Measurements from ENCODE around the gene SMCP. TPM values are rescaled to one million over a fixed set of nuclear protein-coding genes. Genes with fewer than 3 reads are reported as not detected.

The SMCP gene
- total and polyA plus RNA-seq, 2 donors (not counting 1 experiment from before 2014, with no cell fraction given): not detected

GRCh38 chr1:152906023-152906565 is 28.0 kb downstream of the SMCP start:
- Histone ChIP-seq H3K9ac (ENCODE audit: low read length) (no peak overlapping the region), H3K27me3 (replicated peaks in 1 of 4; ENCODE audit: control extremely low read depth in 1 of 4, control insufficient read depth in 3 of 4, insufficient read depth in 4 of 4, low read length in 3 of 4) (peaks cover 0 to 17% (median under 1%) of the 10 kb centered on the region in 4 experiments), H3K9me3 (ENCODE audit: control extremely low read depth in 1 of 3, control insufficient read depth in 2 of 3, insufficient read depth in 1 of 3, low read length in 2 of 3) (peaks cover 0 to 15% (median 0%) of the 10 kb centered on the region in 3 donors), H3K79me2 (ENCODE audit: control insufficient read depth, insufficient read depth, low read length) (no peaks in the 10 kb centered on the region), H3K27ac (ENCODE audit: low read length in 2 of 2) (no peak overlapping the region), H3K4me1 (ENCODE audit: control insufficient read depth in 2 of 2, insufficient read depth in 2 of 2, low read length in 2 of 2) (no peaks in the 10 kb centered on the region), H2AFZ (ENCODE audit: insufficient read depth, low read depth, low read length, poor library complexity, severe bottlenecking) (no peak overlapping the region), H3K4me2 (replicated peaks; ENCODE audit: low read depth, low read length, poor library complexity, severe bottlenecking) (no peak overlapping the region), H3K4me3 (ENCODE audit: control extremely low read depth in 1 of 5, extremely low read depth in 1 of 5, insufficient read depth in 1 of 5, low read depth in 2 of 5, low read length in 4 of 5) (no peak overlapping the region), H3K36me3 (replicated peaks in 1 of 2; ENCODE audit: control extremely low read depth in 1 of 2, control insufficient read depth in 1 of 2, extremely low read depth in 1 of 2, insufficient read depth in 2 of 2, low read length in 1 of 2) (no peaks in the 10 kb centered on the region), H4K20me1 (ENCODE audit: control insufficient read depth, insufficient read depth, low read length, poor library complexity, severe bottlenecking) (no peaks in the 10 kb centered on the region)
- TF ChIP-seq CTCF (IDR thresholded peaks at IDR 0.05) (no peak), EZH2 (IDR thresholded peaks at IDR 0.05; ENCODE audit: borderline replicate concordance, insufficient read depth, low read depth, low read length, poor library complexity, severe bottlenecking) (no peak)
- intact Hi-C loops (cut with micrococcal nuclease): no loop called here
- CTCF ChIA-PET: no interaction called here
- Mint-ChIP-seq H3K4me3 (no peak overlapping the region), H3K9me3 (ENCODE audit: insufficient read depth) (no peaks in the 10 kb centered on the region), H3K27me3 (peaks cover 37% of the 10 kb centered on the region), H3K27ac (no peak overlapping the region), H3K4me1 (no peaks in the 10 kb centered on the region)
- POLR2A ChIA-PET: no interaction called here
- ATAC-seq (ENCODE audit: low read depth) (no peak), DNase-seq (no peak)
- 76% methylated on average over 5 of the region's 5 CpGs for WGBS (ENCODE audit: insufficient coverage)

GRCh38 chr1:152907686-152908601 is 29.8 kb downstream of the SMCP start, which contains the start of gene IVL:
TSS of gene IVL (plus strand) at chr1:152908546. CDS start at chr1:152909798, 1,252 bp downstream.
- Histone ChIP-seq H3K4me3 (ENCODE audit: control extremely low read depth in 1 of 5, extremely low read depth in 1 of 5, insufficient read depth in 1 of 5, low read depth in 2 of 5, low read length in 4 of 5) (no peak within 1 kb of the TSS), H3K27ac (ENCODE audit: low read length in 2 of 2) (no peak within 1 kb of the TSS), H3K9ac (ENCODE audit: low read length) (no peak within 1 kb of the TSS), H3K4me1 (ENCODE audit: control insufficient read depth in 2 of 2, insufficient read depth in 2 of 2, low read length in 2 of 2) (no peaks in the 10 kb centered on the region), H3K27me3 (replicated peaks in 1 of 4; ENCODE audit: control extremely low read depth in 1 of 4, control insufficient read depth in 3 of 4, insufficient read depth in 4 of 4, low read length in 3 of 4) (peaks cover 0 to 17% (median 3%) of the 10 kb centered on the region in 4 experiments), H4K20me1 (ENCODE audit: control insufficient read depth, insufficient read depth, low read length, poor library complexity, severe bottlenecking) (no peaks in the 10 kb centered on the region), H3K4me2 (replicated peaks; ENCODE audit: low read depth, low read length, poor library complexity, severe bottlenecking) (no peak within 1 kb of the TSS), H2AFZ (ENCODE audit: insufficient read depth, low read depth, low read length, poor library complexity, severe bottlenecking) (no peak within 1 kb of the TSS), H3K36me3 (replicated peaks in 1 of 2; ENCODE audit: control extremely low read depth in 1 of 2, control insufficient read depth in 1 of 2, extremely low read depth in 1 of 2, insufficient read depth in 2 of 2, low read length in 1 of 2) (no peaks in the 10 kb centered on the region), H3K9me3 (ENCODE audit: control extremely low read depth in 1 of 3, control insufficient read depth in 2 of 3, insufficient read depth in 1 of 3, low read length in 2 of 3) (peaks cover 0 to 18% (median 0%) of the 10 kb centered on the region in 3 donors), H3K79me2 (ENCODE audit: control insufficient read depth, insufficient read depth, low read length) (no peaks in the 10 kb centered on the region)
- no CpG with 5 or more reads among the region's 4 CpGs for WGBS (ENCODE audit: insufficient coverage)
- ATAC-seq (ENCODE audit: low read depth) (no peak), DNase-seq (no peak)
- no peaks in the 10 kb centered on the region for H3K9me3 Mint-ChIP-seq (ENCODE audit: insufficient read depth)
- peaks cover 45% of the 10 kb centered on the region for H3K27me3 Mint-ChIP-seq
- no peak for TF ChIP-seq EZH2 (IDR thresholded peaks at IDR 0.05; ENCODE audit: borderline replicate concordance, insufficient read depth, low read depth, low read length, poor library complexity, severe bottlenecking)
- TF ChIP-seq CTCF (IDR thresholded peaks at IDR 0.05): no peak
- H3K4me1 Mint-ChIP-seq: no peaks in the 10 kb centered on the region
- POLR2A ChIA-PET: no interaction called here
- CTCF ChIA-PET: no interaction called here
- no peak within 1 kb of the TSS for H3K27ac Mint-ChIP-seq
- intact Hi-C loops (cut with micrococcal nuclease): no loop called here
- H3K4me3 Mint-ChIP-seq: no peak within 1 kb of the TSS
